Breast epithelium (tissue), 4 donors: Measurements from ENCODE around the gene NAA15. TPM values are rescaled to one million over a fixed set of nuclear protein-coding genes. Genes with fewer than 3 reads are reported as not detected.
A peak's percentile ranks its signal among the peaks of the same experiment; 100 is the strongest.

ENCODE experiments used
- DNase-seq, 2 donors: peaks; one replicate each; pipeline ENCODE4 v3.0.0-alpha.2; 2019; ENCODE audit warnings: low spot score in 2 of 2
- H3K27ac ChIP-seq, 2 donors: fragments of 200-600 bp; sonication (generic) in 1 of 2; one replicate each; pipeline ENCODE4 v1.5.1; 2016 to 2019; ENCODE audit warnings: mild to moderate bottlenecking in 1 of 2
- H3K27me3 ChIP-seq, 2 donors: fragments of 200-600 bp; sonication (generic) in 1 of 2; one replicate each; pipeline versions ENCODE4 v1.5.1 to v1.6.0; 2017 to 2019; ENCODE audit warnings: control low read depth in 1 of 2, mild to moderate bottlenecking in 1 of 2
- H3K36me3 ChIP-seq: fragments of 200-600 bp; one replicate; pipeline ENCODE4 v1.5.1; 2019
- H3K4me1 ChIP-seq, 2 donors: fragments of 200-600 bp; sonication (generic); one replicate each; pipeline ENCODE4 v1.5.1; 2016 to 2019; ENCODE audit warnings: control low read depth in 1 of 2
- H3K4me3 ChIP-seq, 3 donors: fragments of 200-600 bp; sonication (generic); 1 replicate in 2 of 3; 2 replicates in 1 of 3; pipeline ENCODE4 v1.5.1; 2016 to 2019; ENCODE audit warnings: mild to moderate bottlenecking in 3 of 3, moderate library complexity in 2 of 3
- H3K9me3 ChIP-seq, 2 donors: fragments of 200-600 bp; sonication (generic) in 1 of 2; one replicate each; pipeline ENCODE4 v1.5.1; 2016 to 2019; ENCODE audit warnings: control low read depth in 1 of 2
- CTCF ChIP-seq, 3 donors: fragments of 450-650 bp; IDR thresholded peaks; one replicate each; pipeline ENCODE4 v1.5.1; 2016 to 2017; ENCODE audit warnings: antibody characterized with exemption in 3 of 3, mild to moderate bottlenecking in 3 of 3, moderate library complexity in 3 of 3
- POLR2A ChIP-seq: fragments of 450-650 bp; IDR thresholded peaks from one replicate; pipeline ENCODE4 v1.6.1; 2016; ENCODE audit warnings: antibody characterized with exemption, mild to moderate bottlenecking, moderate library complexity
- POLR2AphosphoS5 ChIP-seq, 3 donors: sonication (generic); formaldehyde crosslinking; IDR thresholded peaks; one replicate each; pipeline ENCODE4 v1.6.1; 2017; ENCODE audit warnings: antibody characterized with exemption in 3 of 3
- intact Hi-C: fragments of 100-400 bp; cut with DNase I; formaldehyde crosslinking; loops from one replicate; pipeline ENCODE4 v1.15.1; 2023; ENCODE audit warnings: low total_unique reads
- total RNA-seq, 3 donors: library from RNA; depleted of rRNA; stranded (reverse); fragments of >200 nt; gene quantifications; one replicate each; pipeline ENCODE4 v1.1.0, GENCODE V29; 2016

Gene NAA15
- total RNA-seq, 3 donors from 2014 or later: 28.5 to 49.9 (median 34.1) TPM

- intact Hi-C loops: no loop called here
- Histone ChIP-seq H3K27me3 (peaks cover 0 to 4% of the 10 kb centered on the region in 2 donors), H3K9me3 (no peaks in the 10 kb centered on the region), H3K36me3 (no peaks in the 10 kb centered on the region), H3K4me1 (peaks cover 0 to 4% of the 10 kb centered on the region in 2 donors), H3K27ac (no peak overlapping the region), H3K4me3 (no peak overlapping the region)
- DNase-seq: no peak
- TF ChIP-seq POLR2A (no peak), POLR2AphosphoS5 (IDR thresholded peaks at IDR 0.05) (no peak), CTCF (IDR thresholded peaks at IDR 0.05) (no peak)
Observed at GRCh38 chr4:139274790-139275189, 26.5 kb upstream of the NAA15 start.

DNA sequence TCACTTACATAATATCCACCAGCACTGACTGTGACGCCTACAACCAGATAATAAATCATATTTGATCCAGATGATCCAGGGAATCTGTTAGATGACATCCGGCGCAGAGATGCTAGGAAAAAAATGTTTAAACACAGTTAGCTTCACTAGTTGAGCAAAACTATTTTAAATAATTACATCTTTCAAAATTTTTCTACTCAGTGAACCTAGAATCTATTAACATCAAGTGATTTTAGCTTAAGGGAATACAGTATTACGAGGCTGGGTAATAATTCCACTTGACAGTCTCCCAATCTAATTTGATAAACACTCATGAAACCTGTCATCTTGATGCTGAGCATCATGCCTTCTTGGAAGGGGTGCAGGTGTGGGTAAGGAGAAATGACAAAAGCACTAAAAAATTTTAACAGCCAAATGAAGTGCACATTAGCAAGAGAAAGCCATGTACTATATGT, 26.0 kb upstream of the NAA15 start:
- intact Hi-C loops: no loop called here
- TF ChIP-seq POLR2A (no peak), POLR2AphosphoS5 (IDR thresholded peaks at IDR 0.05) (no peak), CTCF (IDR thresholded peaks at IDR 0.05) (no peak)
- Histone ChIP-seq H3K27ac (no peak overlapping the region), H3K9me3 (no peaks in the 10 kb centered on the region), H3K4me1 (peaks cover 0 to 4% of the 10 kb centered on the region in 2 donors), H3K4me3 (no peak overlapping the region), H3K36me3 (no peaks in the 10 kb centered on the region), H3K27me3 (peaks cover 0 to 4% of the 10 kb centered on the region in 2 donors)
- no peak for DNase-seq

GRCh38 chr4:139278485-139278884, 22.8 kb upstream of the NAA15 start:
- peaks cover 0 to 4% of the 10 kb centered on the region in 2 donors for H3K4me1 ChIP-seq
- H3K27ac ChIP-seq: no peak overlapping the region
- intact Hi-C loops: no loop called here
- peaks cover 0 to 4% of the 10 kb centered on the region in 2 donors for H3K27me3 ChIP-seq
- TF ChIP-seq POLR2AphosphoS5 (IDR thresholded peaks at IDR 0.05): no peak
- no peak for TF ChIP-seq CTCF (IDR thresholded peaks at IDR 0.05)
- TF ChIP-seq POLR2A: no peak
- no peaks in the 10 kb centered on the region for H3K36me3 ChIP-seq
- no peak overlapping the region for H3K4me3 ChIP-seq
- DNase-seq: no peak
- no peaks in the 10 kb centered on the region for H3K9me3 ChIP-seq

DNA sequence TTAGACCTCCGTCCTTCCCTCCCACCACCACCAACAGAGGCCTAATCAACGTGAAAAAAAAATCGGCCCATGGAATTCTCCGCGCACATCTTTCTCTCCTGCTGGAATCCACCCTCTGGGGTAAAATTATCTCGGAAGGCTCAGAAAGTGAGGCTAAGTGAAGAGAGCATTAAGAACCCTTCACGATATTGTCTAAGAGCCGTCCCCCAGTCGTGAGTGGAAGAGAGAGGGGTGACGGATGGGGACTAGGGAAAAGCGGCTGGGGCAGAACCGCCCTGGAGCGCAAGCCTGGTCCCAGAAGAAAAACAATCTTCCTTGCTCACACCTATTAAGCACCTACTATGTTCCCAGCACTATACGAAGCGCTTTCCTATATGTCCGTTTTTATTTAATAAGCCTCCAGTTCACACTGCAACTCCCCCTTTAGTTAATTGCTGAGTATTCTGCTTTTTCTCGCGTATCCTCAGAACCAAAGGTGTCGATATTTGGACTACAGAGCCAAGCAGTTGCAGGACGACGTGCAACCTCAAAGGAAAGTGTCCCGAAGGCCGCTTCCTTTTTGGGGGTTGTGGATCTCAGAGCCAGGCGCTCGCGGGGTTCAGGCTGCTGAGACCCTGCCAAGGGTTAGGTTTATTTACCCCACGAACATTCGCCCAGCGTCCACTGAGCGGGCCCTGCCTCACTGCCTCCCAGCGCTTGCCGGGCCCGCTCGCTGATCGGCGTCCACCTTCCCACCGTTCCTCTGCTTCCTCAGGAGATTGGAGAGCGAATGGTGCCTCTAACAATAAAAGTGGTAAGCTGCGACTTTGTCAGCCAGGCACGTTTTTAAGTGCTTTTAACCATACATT, 22.2 kb upstream of the NAA15 start:
- TF ChIP-seq CTCF (IDR thresholded peaks at IDR 0.05): no peak
- intact Hi-C loops: no loop called here
- no peak for DNase-seq
- Histone ChIP-seq H3K27ac (no peak overlapping the region), H3K9me3 (no peaks in the 10 kb centered on the region), H3K4me3 (peak overlapping the region; percentile 43 to 73 (median 53)), H3K36me3 (no peaks in the 10 kb centered on the region), H3K27me3 (peaks cover 0 to 4% of the 10 kb centered on the region in 2 donors), H3K4me1 (peaks cover 0 to 4% of the 10 kb centered on the region in 2 donors)
